IPS-NIHi11 (cell line): ENCODE results near the gene GJB4.
A peak's percentile ranks its signal among the peaks of the same experiment; 100 is the strongest.
"Not testable (repeated sequence)": the region's sequence is repeated elsewhere in the genome, so short reads cannot be mapped to it uniquely, and the experiment has no call there.

Experiments
- DNase-seq: peaks from one replicate; pipeline ENCODE4 v3.0.0; 2012; ENCODE audit warnings: mixed read lengths, low spot score

GJB4 gene

GRCh38 chr1:34759503-34760357 is at the start of gene GJB4:
Gene GJB4 (plus strand): TSS chr1:34759740. CDS start chr1:34761255, 1,515 bp downstream.
- DNase-seq, result peak; percentile 79

- DNase-seq, result no peak
These were observed 48.7 kb upstream of the GJB4 start for GRCh38 chr1:34710812-34711211.

- DNase-seq, result peak; percentile 17
These were observed 48.1 kb upstream of the GJB4 start for GRCh38 chr1:34711485-34711884.

- no peak for DNase-seq
These were observed 47.4 kb upstream of the GJB4 start for GRCh38 chr1:34712007-34712688.

DNA sequence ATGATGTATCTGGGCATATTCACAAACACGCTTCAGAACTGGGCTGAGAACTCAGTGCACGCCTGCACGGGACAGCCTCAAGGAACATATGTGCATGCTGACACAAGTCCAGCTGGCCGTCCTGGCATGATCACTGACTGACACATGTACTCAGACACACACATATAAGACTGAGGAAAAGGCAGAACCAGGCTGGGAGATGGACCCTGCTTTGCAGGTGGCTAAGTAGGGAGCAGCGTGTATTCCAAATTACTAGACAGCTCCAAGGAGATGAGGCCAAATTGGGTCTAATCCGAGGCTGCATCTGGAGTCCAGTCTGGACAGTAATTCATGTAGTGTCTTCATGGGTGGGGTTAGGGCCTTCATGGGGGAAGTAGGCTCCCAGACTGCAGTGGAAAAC is 46.1 kb upstream of the GJB4 start:
- no peak for DNase-seq

DNA sequence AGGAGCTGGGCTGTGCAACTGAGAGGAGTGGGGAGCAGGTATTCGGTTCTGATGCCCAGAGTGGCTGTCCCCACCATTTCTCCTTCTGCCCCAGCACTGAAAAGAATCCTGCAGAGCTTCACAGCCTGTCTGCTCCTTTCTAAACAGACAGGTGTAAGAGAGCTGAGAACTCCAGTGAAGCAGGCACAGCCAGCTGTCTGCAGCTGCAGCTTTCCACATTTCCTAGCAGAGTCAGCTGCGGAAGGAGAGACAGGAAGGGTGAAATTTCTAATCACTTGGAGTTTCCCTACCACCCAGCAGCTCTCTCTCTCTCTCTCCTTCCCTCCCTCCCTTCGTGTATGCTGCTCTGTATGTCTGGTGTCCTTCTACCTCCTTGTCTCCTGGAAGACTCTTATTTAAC is 45.2 kb upstream of the GJB4 start:
- DNase-seq, result no peak

GRCh38 chr1:34715139-34715538 is 44.4 kb upstream of the GJB4 start:
- no peak for DNase-seq

DNA sequence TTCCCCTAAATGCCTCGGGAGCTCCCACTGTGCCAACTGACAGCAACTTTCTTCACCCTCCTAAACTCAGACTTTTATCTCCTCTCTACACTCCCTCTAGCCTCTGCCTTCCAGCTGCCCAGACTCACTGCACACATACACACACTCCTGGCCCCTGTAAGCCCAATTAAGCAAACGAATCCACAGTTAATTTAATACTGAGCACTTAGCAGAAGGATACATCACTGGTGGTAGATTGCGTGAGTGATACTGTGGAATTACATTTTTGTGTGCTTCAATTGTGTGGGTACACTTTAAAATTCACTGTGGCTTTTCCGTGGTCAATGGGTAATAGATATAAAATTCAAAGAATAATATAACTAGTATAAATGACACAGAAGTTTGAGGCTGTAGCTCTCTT is 38.3 kb upstream of the GJB4 start:
- DNase-seq, result no peak

DNA sequence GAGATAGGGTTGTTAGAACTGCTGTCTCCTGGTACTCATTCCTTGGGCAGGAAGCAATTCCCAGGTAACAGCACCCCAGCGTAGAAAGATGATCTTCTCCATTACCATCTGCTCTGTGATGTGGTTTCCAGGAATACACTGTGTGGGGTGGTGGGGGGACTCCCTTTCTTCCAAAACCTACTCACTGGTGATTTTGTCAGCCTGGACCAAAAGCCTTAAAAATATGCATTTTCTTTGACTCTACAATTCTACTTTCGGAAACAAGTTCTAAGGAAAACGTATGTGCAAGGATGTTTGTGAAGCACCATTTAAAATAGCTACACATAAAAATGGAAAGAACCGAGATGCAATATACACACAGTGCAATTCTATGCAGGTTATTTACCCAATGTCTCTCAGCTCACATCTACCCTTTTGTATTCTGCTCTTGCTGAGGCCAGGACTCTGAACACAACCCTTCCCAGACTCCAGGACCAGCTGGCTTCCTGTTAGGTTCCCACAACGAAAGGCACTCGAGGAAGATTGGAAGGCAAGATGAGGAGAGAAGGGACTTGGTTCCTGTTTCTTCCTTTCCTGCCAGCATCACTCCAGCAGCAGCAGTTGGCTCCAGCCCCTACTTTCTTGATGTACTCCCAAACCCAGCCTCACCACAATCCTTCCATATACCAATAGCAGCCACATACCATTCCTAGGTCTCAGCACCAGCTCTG is 37.7 kb upstream of the GJB4 start:
- no peak for DNase-seq

- no peak for DNase-seq
These were observed 32.7 kb upstream of the GJB4 start for GRCh38 chr1:34726861-34727260.

- DNase-seq, result no peak
These were observed 29.1 kb upstream of the GJB4 start for GRCh38 chr1:34730485-34730884.

DNA sequence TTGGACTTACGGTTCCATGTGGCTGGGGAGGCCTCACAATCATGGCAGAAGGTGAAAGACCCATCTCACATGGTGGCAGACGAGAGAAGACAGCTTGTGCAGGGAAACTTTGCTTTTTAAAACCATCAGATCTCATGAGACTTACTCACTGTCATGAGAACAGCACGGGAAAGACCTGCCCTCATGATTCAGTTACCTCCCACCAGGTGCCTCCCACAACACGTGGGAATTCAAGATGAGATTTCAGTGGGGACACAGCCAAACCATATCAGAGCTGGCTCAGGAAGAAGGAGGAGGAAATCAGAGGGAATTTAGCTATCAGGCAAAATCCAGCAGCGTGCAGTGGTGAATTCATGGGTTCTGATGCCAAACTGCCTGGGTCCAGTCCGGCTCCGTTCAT is 26.7 kb upstream of the GJB4 start:
- not testable (repeated sequence) for DNase-seq

DNA sequence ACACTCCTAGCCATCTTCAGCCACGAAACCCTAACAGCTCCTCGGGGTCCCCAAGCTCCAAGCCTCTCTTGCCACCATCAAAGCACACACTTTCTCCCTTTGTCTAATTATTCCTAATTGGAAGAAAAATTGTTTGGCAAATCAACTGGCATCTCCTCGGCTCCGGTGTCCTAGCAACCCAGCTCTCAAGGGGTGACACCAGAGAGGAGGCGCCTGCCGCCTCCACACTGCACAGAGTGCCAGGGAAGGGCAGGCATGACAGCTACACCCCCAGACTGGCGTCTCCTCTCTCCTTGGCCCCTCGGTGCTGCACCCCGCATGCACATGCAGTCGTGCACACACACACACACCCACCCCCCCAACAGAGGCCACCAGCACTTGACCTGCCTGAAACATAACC is 22.8 kb upstream of the GJB4 start:
- DNase-seq, result no peak

GRCh38 chr1:34737236-34737635 is 22.3 kb upstream of the GJB4 start:
- DNase-seq, result not testable (repeated sequence)

DNA sequence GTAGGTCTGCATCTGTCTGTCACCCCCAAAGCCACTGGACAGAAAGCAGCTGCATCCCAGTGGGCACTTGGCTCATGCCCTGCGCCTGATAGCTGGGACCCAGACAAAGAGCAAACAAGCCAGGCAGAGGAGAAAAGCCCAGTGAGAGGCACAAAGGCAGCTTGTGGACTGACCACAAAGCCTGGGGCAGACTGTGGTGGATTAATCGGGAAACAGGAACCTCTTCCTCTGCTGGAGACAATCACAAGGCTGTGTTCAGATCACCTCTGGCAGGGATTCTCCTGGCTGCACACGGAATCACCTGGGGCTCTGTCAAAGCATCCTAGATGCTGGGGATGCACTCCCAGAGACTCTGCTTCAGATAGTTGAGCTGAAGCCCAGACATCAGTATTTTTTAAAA is 19.9 kb upstream of the GJB4 start:
- no peak for DNase-seq

DNA sequence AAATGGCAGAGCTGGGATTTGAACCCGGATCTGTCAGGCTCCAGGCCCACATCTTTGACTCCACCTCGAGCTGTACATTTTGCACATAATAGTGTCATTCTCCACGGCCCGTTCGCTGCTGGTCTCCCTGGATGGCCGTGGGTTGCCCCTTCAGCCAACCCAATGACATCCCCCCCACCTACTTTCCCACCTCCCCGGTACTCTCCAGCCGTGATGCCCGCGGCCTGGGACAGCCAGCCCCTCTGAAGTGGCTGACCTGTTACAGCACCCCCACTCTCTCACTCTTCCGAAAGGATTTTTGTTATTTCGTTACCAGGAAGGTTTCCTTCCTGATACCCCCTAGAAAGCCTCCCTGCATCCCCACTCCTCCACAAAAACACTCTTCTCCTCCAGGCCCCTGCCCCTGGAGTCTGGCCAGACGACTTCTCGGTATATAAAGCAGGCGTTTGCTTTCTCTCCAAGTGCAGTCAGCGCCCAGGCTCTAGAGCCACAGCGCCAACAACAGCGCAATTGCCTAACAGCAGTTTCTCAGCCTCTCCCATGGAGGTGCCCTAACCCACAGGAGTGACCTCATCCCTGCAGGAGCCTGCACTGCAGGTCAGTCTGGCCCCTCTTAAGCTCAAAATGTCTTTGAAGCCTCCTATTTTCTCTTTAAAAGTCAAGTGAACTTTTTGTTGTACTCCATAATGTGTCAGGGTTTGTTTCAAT is 19.2 kb upstream of the GJB4 start:
- peak; percentile 62 for DNase-seq

DNA sequence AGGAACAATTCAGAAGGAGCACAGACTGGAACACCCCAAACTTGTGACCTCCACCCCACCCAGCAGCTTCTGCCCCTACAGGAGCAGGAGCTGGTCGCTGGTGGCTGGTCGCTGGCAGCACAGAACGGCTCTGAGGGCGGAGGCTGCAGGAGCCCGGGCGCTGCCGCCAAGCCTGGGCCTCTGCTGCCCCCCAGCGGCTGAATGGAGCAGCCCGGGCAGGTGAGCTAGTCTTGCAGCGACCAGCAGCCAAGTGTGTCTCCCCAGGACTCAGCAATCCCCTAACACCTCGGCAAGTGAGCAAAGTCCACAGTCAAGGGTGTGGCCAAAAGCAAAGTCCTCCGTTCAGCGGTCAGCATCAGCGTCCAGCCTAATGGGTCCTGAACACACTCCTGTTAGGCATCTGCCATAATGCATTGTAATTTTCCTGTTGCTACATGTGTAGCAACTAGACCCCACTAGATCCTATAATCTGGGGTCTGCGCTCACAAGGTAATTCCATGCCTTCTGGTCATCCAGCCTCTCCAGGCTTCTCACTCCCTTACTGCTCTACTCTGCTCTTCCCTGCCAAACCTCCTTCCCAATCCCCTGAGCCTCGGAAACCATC is 16.8 kb upstream of the GJB4 start:
- peak; percentile 97 for DNase-seq

DNA sequence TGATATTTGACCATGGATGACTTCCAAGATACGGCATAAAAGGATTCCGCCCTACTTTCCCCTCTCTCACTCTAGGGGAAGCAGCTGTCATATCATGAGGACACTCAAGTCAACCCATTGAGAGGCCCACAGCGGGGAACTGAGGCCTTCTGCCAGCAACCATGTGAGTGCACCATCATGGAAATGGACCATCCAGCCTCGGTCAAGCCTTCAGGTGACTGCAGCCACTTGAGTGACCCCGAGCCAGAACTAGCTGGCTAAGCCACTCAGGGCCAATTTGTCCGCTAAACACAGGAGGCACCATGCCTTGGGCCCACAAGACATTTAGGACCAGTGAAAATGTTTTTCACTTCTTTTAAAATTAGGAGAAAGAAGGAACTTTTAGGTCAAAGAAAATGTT is 15.8 kb upstream of the GJB4 start:
- no peak for DNase-seq

GRCh38 chr1:34744851-34745250 is 14.7 kb upstream of the GJB4 start:
- DNase-seq, result no peak

DNA sequence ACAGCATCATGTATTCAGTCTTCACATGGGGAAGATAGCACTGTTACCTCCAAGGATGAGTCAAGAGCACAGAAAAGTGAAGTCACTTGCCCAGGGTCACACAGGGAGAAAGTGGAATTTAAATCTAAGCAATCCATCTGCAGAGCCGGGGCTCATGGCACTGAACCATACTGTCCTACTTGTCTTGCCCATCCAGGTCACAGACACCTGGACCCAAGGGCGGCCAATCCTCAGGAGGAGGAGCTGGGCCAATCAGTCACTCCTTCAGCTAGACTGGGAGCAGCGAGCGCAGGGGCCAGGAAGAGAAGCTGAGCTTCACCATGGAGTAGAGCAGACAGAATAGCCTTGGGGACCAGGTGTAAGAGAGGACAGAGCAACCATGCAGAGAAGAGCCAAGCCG is 13.9 kb upstream of the GJB4 start:
- no peak for DNase-seq

DNA sequence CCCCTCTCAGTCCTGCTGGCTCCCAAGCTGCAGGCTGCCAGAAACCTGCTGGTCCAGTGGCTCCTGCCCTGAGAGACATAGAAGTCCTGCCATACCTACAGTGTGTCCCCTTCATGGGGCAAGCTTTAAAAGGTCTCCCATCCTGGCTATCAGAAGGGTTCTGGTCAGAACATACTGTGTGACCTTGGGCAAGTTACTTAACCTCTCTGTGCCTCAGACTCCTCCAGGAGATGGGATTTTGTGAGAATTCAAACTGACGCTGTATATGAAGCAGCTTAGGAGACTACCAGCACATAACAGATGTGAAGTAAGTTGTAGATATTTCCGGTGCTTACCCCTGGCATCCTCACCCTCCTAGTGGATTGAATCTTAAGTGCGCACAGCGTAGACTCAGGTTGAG is 13.4 kb upstream of the GJB4 start:
- no peak for DNase-seq
